Activated naive CD4-positive, alpha-beta T cell treated with anti-CD3 and anti-CD28 coated beads, Interleukin-2, amount 50 U/mL, for 72 hours (primary cell): Measurements from ENCODE around the gene PATL2. TPM values are rescaled to one million over a fixed set of nuclear protein-coding genes. Genes with fewer than 3 reads are reported as not detected.
"Not testable (repeated sequence)": the region's sequence is repeated elsewhere in the genome, so short reads cannot be mapped to it uniquely, and the experiment has no call there.

ENCODE experiments used
- ATAC-seq, 2 donors: fragments of 150-1000 bp; cut with Tn5 transposase; 2 replicates each; pipeline ENCODE4 v1.10.0; 2021; ENCODE audit warnings: mild to moderate bottlenecking in 2 of 2, moderate library complexity in 2 of 2
- DNase-seq, 2 donors: peaks; one replicate each; pipeline ENCODE4 v3.0.0; 2021 to 2022; ENCODE audit warnings: low spot score in 2 of 2
- H3K27ac Mint-ChIP-seq, 2 donors: one replicate each; pipeline ENCODE4 v1.8.0; 2022; ENCODE audit warnings: mild to moderate bottlenecking in 2 of 2, mixed read lengths in 2 of 2
- H3K36me3 Mint-ChIP-seq, 2 donors: one replicate each; pipeline ENCODE4 v1.8.0; 2022; ENCODE audit warnings: mixed read lengths in 2 of 2
- H3K9me3 Mint-ChIP-seq, 2 donors: one replicate each; pipeline ENCODE4 v1.8.0; 2022; ENCODE audit warnings: mixed read lengths in 2 of 2
- total RNA-seq, 2 donors: library from RNA; stranded (reverse); gene quantifications; one replicate each; pipeline ENCODE4 v1.2.3, GENCODE V29; 2022

PATL2 gene
- total RNA-seq = 10 to 100 TPM; 12.4 to 30.7 TPM

DNA sequence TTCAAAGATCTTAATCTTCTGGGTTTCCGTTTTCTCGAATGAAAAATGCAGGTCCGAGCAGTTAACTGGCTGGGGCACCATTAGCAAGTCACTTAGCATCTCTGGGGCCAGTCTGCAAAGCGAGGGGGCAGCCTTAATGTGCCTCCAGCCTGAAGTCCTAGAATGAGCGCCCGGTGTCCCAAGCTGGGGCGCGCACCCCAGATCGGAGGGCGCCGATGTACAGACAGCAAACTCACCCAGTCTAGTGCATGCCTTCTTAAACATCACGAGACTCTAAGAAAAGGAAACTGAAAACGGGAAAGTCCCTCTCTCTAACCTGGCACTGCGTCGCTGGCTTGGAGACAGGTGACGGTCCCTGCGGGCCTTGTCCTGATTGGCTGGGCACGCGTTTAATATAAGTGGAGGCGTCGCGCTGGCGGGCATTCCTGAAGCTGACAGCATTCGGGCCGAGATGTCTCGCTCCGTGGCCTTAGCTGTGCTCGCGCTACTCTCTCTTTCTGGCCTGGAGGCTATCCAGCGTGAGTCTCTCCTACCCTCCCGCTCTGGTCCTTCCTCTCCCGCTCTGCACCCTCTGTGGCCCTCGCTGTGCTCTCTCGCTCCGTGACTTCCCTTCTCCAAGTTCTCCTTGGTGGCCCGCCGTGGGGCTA lies at the start of gene PATL2, which contains the start of gene B2M:
Gene PATL2, minus strand, starts transcription at position 228 of the 647 bp plus-strand sequence. CDS start 34,833 bp downstream, outside the sequence.
Gene B2M, plus strand, starts transcription at position 422 of the 647 bp plus-strand sequence. Its CDS starts 30 bp downstream, at position 452.
- Mint-ChIP-seq H3K36me3 (peaks cover 65 to 79% of the 10 kb centered on the region in 2 donors), H3K9me3 (no peaks in the 10 kb centered on the region), H3K27ac (peak within 1 kb of the TSS; percentile 100)
- peak; percentile 96 for DNase-seq
- ATAC-seq = peak; percentile 86 to 90

DNA sequence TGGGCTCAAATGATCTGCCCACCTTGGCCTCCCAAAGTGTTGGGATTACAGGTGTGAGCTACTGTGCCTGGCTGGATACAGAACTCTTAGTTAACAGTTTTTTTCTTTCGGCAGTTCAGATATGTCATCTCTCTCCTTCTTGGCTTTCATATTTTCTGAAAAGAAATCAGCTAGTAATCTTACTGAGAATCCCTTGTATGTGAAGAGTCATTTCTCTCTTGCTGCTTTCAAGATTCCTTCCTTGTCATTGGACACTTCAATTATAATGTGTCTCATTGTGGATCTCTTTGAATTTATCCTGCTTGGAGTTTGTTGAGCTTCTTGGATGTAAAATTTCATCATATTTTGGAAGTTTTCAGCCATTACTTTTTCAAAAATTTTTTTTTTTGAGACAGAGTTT lies 42.2 kb upstream of the PATL2 start:
- Mint-ChIP-seq H3K27ac (no peak overlapping the region), H3K36me3 (peaks cover 10 to 52% of the 10 kb centered on the region in 2 donors), H3K9me3 (peaks cover 0 to 28% of the 10 kb centered on the region in 2 donors)
- ATAC-seq = no peak
- DNase-seq = no peak

DNA sequence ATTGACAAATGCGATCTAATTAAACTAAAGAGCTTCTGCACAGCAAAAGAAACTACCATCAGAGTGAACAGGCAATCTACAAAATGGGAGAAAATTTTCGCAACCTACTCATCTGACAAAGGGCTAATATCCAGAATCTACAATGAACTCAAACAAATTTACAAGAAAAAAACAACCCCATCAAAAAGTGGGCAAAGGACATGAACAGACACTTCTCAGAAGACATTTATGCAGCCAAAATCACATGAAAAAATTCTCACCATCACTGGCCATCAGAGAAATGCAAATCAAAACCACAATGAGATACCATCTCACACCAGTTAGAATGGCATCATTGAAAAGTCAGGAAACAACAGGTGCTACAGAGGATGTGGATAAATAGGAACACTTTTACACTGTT lies 32.3 kb upstream of the PATL2 start:
- not testable (repeated sequence) for H3K27ac Mint-ChIP-seq, ATAC-seq, DNase-seq, H3K9me3 Mint-ChIP-seq
- H3K36me3 Mint-ChIP-seq = peaks cover 5 to 11% of the 10 kb centered on the region in 2 donors

DNA sequence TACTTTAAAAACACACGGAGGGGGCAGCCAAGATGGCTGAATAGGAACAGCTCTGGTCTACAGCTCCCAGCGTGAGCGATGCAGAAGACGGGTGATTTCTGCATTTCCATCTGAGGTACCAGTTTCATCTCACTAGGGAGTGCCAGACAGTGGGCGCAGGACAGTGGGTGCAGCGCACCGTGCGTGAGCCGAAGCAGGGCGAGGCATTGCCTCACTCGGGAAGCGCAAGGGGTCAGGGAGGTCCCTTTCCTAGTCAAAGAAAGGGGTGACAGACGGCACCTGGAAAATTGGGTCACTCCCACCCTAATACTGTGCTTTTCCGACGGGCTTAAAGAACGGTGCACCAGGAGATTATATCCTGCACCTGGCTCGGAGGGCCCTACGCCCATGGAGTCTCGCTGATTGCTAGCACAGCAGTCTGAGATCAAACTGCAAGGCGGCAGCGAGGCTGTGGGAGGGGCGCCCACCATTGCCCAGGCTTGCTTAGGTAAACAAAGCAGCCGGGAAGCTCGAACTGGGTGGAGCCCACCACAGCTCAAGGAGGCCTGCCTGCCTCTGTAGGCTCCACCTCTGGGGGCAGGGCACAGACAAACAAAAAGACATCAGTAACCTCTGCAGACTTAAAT lies 28.2 kb upstream of the PATL2 start:
- H3K36me3 Mint-ChIP-seq, DNase-seq, H3K27ac Mint-ChIP-seq, H3K9me3 Mint-ChIP-seq, ATAC-seq: not testable (repeated sequence)

DNA sequence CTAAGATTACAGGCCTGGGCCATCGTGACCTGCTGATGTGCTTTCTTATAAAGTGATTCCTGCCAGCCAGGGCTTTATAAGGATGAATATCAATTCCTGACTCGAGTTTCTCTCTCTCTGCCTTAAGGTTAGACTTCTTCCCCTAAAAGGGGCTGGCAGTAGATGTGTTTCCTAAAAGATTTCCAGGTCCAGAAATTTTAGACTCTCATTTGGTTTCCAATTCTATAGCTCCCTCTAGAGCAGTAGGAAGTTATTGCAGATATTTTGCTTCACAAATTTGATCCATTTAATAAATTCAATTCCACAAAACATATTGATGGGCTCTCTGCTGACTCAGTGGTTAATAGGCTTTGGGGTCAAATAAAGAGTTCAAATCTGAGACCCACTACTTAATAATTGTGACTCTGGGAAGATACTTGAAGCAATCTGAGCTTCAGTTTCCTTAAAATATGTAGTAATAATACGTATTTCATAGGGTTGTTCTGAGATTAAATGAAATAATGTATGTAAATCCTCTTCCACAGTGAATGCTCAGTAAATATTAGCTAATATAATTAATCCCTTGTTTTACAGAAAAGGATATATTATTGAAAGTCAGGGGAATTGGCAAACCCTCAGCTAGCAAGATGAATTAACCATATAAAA lies 27.3 kb upstream of the PATL2 start:
- ATAC-seq = no peak
- Mint-ChIP-seq H3K9me3 (no peaks in the 10 kb centered on the region), H3K36me3 (no peaks in the 10 kb centered on the region), H3K27ac (peak overlapping the region in 1 of 2 donors; percentile 61)
- DNase-seq = no peak

DNA sequence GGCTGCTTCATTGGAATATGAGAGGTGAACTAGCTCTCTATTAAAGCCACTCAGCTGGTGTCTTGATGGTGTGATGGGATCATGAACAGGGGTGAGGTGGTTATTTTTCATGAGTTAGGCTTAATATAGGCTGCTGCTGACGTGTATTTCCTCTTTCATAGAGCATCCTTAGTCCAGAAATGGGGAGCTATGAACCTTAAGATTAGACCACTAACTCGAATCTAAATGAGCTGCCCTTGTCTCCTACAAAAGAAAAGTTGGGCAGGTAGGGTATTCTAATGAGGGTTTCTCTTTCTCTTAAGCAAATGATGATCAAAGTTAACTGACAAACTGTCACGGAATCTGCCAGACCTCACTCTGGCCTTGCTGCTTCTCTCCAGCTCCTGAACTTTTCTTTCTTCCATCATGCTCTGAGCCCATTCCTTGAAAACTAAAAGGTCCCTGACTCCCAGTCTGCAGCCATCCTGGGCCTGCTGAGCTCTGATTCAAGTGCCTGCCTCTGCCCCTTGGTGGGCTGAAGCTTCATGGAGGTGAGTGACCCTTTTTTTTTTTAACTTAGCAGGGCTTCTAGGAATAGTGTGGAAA lies 25.1 kb upstream of the PATL2 start, which contains the start of gene TRIM69:
Gene TRIM69, plus strand, starts transcription at position 348 of the 585 bp plus-strand sequence. Its CDS starts 177 bp downstream, at position 525.
- ATAC-seq = peak; percentile 41 to 54
- Mint-ChIP-seq H3K9me3 (no peaks in the 10 kb centered on the region), H3K36me3 (peaks cover 13 to 16% of the 10 kb centered on the region in 2 donors), H3K27ac (peak within 1 kb of the TSS; percentile 90 to 98)
- DNase-seq = no peak

DNA sequence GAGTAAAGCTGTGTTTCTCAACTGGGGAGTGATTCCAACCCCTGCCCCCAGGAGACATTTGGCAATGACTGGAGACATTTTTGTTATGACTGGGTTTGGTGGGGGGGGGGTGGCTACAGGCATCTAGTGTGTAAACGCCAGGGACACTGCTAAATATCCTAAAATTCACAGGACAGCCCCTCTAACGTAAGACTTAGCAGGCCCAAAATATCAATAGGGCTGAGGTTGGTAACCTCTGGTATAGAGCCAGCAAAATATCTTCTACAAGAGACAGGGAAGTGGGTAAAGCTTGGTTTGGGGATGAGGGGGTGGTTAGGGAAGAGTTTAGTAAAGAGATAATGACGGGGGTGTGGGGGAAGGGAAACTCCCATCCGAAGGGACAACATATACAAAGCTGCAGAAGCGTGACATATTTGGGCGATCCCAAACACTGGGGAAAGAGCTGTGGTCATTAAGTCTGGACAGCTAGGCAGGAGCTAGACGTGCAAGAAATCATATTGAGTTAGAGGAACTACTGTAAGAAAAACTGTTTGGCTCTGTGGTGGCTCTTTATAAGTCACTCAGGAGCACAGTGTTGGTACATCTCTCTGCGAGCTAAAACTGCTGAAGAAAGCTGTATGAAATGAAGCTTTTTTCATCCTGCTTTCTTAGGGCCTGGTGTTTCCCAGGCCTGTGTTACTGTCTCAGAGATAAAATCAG lies 24.5 kb upstream of the PATL2 start:
- H3K27ac Mint-ChIP-seq = peak overlapping the region; percentile 58 to 98
- peaks cover 16 to 19% of the 10 kb centered on the region in 2 donors for H3K36me3 Mint-ChIP-seq
- H3K9me3 Mint-ChIP-seq = no peaks in the 10 kb centered on the region
- DNase-seq = peak in 1 of 2 donors; percentile 43
- peak; percentile 72 for ATAC-seq

DNA sequence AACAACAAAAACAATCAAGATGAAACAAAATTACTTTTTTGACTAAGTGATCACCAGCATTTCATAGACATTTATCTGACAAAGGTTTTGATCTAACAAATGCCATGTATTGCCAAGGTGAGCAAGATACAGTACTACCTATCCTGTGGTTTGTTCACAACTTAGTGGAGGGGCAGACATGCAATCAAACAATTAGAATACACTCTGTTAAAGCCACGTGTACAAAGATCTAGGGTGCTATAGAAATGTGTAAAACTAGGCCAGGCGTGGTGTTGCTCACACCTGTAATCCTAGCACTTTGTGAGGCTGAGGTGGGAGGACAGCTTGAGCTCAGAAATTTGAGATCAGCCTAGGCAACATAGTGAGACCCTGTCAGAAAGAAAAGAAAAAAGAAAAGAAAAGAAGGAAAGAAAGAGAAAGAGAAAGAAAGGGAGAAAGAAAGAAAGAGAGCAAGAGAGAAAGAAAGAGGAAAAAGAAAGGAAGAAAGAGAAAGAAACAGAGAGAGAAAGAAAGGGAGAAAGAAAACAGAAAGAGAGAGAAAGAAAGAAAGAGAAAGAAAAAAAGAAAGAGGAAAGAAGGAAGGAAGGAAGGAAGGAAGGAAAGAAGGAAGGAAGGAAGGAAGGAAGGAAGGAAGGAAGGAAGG lies 23.8 kb upstream of the PATL2 start:
- DNase-seq (no peak), ATAC-seq (peak in 1 of 2 donors; percentile 19)
- Mint-ChIP-seq H3K36me3 (peaks cover 20 to 25% of the 10 kb centered on the region in 2 donors), H3K9me3 (no peaks in the 10 kb centered on the region), H3K27ac (peak overlapping the region; percentile 93 to 98)

DNA sequence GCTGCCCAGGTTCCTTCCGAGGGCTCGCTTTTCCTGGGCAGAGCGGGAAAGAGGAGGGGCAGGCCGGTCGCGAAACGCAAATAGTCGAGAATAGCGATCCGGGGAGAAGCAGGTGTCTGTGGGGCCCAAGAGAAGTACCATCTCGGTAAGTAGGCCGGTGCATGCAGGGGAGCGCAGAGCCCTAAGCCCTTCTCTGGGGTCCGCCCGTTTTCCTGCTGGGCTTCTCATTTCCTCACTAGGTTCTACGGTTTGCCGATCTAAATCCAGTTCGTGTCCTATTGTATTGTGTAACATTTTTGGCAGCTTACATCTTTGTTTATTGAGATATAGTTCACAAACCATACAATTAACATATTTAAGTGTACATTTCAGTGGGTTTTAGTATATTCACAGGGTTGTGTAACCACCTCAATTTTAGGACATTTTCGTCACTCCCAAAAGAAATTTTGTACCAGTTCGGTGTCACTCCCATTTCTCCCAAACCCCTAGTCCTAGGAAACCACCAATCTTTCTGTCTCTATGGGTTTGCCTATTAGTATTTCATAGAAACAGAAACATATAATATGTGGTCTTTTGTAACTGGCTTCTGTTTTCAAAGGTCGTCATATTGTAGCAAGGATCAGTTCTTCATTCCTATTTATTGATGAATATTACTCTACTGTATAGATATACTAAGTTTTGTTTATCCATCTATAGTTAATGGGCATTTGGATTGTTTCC lies 18.4 kb upstream of the PATL2 start:
- ATAC-seq (no peak), DNase-seq (no peak)
- Mint-ChIP-seq H3K27ac (peak overlapping the region; percentile 100), H3K9me3 (no peaks in the 10 kb centered on the region), H3K36me3 (peaks cover 28 to 35% of the 10 kb centered on the region in 2 donors)

DNA sequence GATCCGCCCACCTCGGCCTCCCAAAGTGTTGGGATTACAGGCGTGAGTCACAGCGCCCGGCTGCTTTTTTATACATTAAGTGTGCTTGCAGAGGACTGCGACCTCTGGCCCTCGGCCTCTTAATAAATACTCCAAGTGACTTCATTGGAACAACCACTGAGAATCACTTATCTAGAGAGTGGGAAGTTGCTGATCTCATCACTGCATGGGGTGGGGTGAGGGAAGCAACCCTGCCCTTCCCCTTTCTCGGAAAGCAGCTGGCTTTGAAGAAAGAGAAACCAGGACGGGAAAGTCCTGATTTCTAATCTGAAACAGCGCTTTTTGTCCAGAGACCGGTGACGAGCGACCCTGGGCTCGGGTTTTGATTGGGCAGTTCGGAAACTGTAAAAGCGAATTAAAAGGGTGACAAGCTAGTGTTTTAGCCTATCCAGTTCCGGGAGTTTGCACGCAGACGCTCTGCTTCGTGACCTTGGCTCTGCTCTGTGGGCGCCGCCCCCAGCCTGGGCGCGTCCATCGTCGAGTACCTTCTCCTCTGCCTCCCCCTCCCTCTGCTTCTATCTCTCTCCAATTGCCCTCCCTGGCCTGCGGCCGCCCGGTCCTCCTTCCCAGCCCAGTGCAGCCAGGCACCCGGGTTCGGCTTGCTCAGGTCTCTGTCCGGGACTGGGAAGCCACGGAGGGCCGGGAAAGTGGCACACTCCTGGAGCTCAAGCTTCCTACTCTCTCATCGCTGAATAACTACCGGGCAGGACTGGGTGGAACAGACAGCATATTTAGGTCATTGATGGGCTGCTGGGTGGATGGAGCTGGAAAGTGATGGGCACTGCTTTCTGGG lies 17.7 kb upstream of the PATL2 start:
- peak; percentile 78 to 82 for ATAC-seq
- no peaks in the 10 kb centered on the region for H3K9me3 Mint-ChIP-seq
- H3K36me3 Mint-ChIP-seq = peaks cover 28 to 35% of the 10 kb centered on the region in 2 donors
- peak overlapping the region; percentile 100 for H3K27ac Mint-ChIP-seq
- DNase-seq = peak; percentile 95 to 98

DNA sequence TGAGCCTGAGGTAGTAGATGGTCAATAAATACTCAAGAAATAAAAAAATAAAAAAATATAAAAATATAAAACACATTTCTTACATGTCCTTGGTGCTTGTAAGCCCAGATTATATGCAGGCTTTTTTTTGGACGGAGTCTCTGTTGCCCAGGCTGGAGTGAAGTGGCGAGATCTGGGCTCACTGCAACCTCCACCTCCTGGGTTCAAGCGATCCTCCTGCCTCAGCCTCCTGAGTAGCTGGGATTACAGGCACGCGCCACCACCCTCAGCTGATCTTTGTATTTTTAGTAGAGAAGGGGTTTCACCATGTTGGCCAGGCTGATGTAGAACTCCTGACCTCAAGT lies 17.1 kb upstream of the PATL2 start:
- DNase-seq, ATAC-seq, H3K9me3 Mint-ChIP-seq: not testable (repeated sequence)
- peak overlapping the region; percentile 100 for H3K27ac Mint-ChIP-seq
- peaks cover 28 to 35% of the 10 kb centered on the region in 2 donors for H3K36me3 Mint-ChIP-seq

DNA sequence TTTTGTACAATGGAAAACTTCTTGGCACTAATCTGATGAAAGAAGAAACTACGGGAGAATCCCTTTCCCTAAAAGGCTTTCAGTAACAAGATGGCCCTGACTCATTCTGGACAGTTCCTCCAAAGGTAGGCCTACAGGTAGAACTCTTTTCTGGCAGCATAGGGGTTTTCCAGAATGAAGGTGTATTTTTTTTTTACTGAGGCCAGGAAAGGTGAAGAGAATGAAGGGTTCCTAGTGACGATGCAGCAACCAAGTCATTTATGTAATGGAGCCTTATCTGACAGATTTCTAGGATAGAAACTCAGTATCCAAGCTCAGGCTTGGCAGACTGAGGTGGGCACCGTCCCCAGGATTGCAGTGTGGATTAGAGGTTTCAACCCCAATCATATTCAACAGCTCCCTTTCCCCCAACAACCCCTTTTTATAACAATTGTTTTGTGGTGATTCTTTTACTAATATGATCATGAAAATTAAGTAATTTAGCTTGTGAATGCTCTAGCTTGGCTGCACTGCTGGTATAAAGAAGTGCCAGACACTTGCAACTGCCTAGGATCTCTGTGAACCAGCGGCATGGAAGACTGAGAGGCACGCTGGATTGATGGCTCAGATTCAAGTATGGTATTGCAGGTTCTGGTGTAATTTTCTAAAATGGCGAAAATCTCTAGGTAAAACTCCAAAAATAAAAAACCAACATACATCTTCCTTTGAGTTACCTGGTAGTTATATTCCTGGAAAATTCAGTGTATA lies 16.5 kb upstream of the PATL2 start:
- H3K27ac Mint-ChIP-seq = peak overlapping the region; percentile 100
- DNase-seq = no peak
- peak in 1 of 2 donors; percentile 3 for ATAC-seq
- H3K36me3 Mint-ChIP-seq = peaks cover 28 to 34% of the 10 kb centered on the region in 2 donors
- no peaks in the 10 kb centered on the region for H3K9me3 Mint-ChIP-seq

DNA sequence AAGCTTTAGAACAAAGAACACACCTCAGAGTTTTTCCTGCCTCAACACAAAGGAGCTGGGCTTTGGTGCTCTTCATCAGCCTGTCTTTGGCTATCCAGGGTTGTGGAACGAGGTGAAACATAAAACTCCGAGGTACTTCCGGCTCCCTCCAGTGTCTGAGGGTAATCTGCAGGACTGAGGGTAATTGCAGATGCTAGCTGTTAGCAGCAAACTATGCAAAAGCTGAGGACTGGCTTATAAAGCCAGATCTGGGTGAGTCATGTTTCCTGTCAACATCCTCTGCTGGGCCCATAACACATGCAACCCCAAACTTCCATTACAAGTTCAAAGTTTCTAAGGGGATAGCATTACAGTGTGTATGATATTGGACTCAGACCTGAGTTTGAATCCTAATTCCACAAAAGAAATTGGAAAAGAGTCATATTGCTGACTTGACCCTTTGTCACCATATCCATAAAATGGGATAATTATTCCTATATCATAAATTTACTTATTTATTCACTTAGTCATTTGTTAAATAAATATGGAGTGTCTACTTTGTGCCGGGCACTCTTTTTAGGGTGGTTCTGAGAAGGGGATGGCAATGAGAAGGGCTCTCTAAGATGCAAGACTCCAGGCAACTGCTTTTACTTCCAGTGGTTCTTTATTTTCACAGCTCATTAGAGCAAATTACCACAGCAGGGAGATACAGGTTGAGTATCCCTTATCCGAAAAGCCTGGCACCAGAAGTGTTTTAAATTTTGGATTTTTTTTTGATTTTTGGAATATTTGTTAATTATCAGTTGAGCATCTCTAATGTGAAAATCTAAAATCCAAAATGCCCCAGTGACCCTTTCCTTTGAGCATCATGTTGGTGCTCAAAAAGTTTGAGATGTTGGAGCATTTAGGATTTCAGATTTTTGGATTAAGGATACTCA lies 15.7 kb upstream of the PATL2 start:
- peak; percentile 48 to 63 for ATAC-seq
- H3K27ac Mint-ChIP-seq = peak overlapping the region; percentile 100
- H3K9me3 Mint-ChIP-seq = no peaks in the 10 kb centered on the region
- H3K36me3 Mint-ChIP-seq = peaks cover 20 to 25% of the 10 kb centered on the region in 2 donors
- peak; percentile 75 to 81 for DNase-seq
